GM12801 (cell line): Measurements from ENCODE around the gene GAK.

ENCODE experiments used
- CTCF ChIP-seq: IDR thresholded peaks from one replicate; pipeline ENCODE4 v1.5.1; 2011; ENCODE audit warnings: control low read depth; ENCODE audit not compliant: insufficient read length; ENCODE audit errors: extremely low read depth

Gene GAK

GRCh38 chr4:956531-957230 is 24.6 kb upstream of the GAK start:
- TF ChIP-seq CTCF = no peak

- TF ChIP-seq CTCF = no peak
These were observed 23.8 kb upstream of the GAK start for GRCh38 chr4:955931-956381.

- no peak for TF ChIP-seq CTCF
These were observed 23.2 kb upstream of the GAK start for GRCh38 chr4:955161-955921.

GRCh38 chr4:954211-955020 is 22.3 kb upstream of the GAK start:
- TF ChIP-seq CTCF = no peak

- TF ChIP-seq CTCF = no peak
These were observed 21.4 kb upstream of the GAK start for GRCh38 chr4:953574-953915.

- no peak for TF ChIP-seq CTCF
These were observed 20.9 kb upstream of the GAK start for GRCh38 chr4:952881-953573.
